ENCODE results near the gene TRIP12. TPM values are rescaled to one million over a fixed set of nuclear protein-coding genes. Genes with fewer than 3 reads are reported as not detected.
A peak's percentile ranks its signal among the peaks of the same experiment; 100 is the strongest.

TRIP12 gene
- total RNA-seq (2021; fragmentation: NEBNext Ultra II Directional; extraction: Animal tissue kit (Norgen Biotek cat#: 25700)) (155 and 174 TPM in 2 replicates), polyA plus RNA-seq (2011; rRNA removed) (18.7 and 23.1 TPM in 2 replicates), polyA minus RNA-seq (2011; rRNA and poly(A)+ RNA removed) (214 and 256 TPM in 2 replicates)
- polyA plus RNA-seq (2011; cell fraction: cytosol; rRNA removed) = 36.2 TPM
- 64.4 TPM for polyA plus RNA-seq (2011; cell fraction: nucleus; rRNA removed)
- 46.3 to 72.2 TPM (median 63.1 TPM) in 4 replicates for polyA plus RNA-seq (2012, experiment 1 of 2)
- polyA plus RNA-seq (2012, experiment 2 of 2) = 2.9 TPM
- polyA plus RNA-seq (2013, experiment 1 of 2) = 53.9 TPM
- polyA plus RNA-seq (2013, experiment 2 of 2) = 55.4 TPM
- polyA minus RNA-seq (2011; cell fraction: cytosol; rRNA and poly(A)+ RNA removed) = 133 TPM
- 237 TPM for polyA minus RNA-seq (2011; cell fraction: nucleus; rRNA and poly(A)+ RNA removed)
- long read RNA-seq, experiment 1, partial matches to known transcripts = 33 of 47 reads
- long read RNA-seq, experiment 1, other reads (novel, unspliced or antisense) = 14 of 47 reads
- long read RNA-seq, experiment 2, partial matches to known transcripts = 6 of 7 reads
- long read RNA-seq, experiment 2, other reads (novel, unspliced or antisense) = 1 of 7 reads

- Histone ChIP-seq H3K4me3 (ENCODE audit: extremely low read depth in 1 of 4, insufficient read depth in 2 of 4, low read depth in 3 of 4, low read length in 4 of 4) (peak within 1 kb of the TSS; percentile 81 to 100 (median 86)), H3K27ac (ENCODE audit: low read depth, low read length) (peak within 1 kb of the TSS; percentile 88; the same call in 1 of the 2 replicates), H2BK120ac (replicated peaks; ENCODE audit: low read depth, low read length) (no peak within 1 kb of the TSS), H4K20me1 (replicated peaks in 1 of 2; ENCODE audit: control insufficient read depth in 1 of 2, insufficient read depth in 2 of 2, low read length in 2 of 2) (peaks cover 5% of the 10 kb centered on the region in 2 experiments), H2BK20ac (ENCODE audit: low read length) (no peak within 1 kb of the TSS), H2BK12ac (ENCODE audit: low read depth, low read length) (no peak within 1 kb of the TSS), H3K36me3 (ENCODE audit: control insufficient read depth in 2 of 4, insufficient read depth in 4 of 4, low read length in 3 of 4) (peaks cover 0 to 4% (median 0%) of the 10 kb centered on the region in 4 experiments; a peak in 1 of 8 replicates), H3K79me2 (ENCODE audit: control insufficient read depth in 1 of 2, insufficient read depth in 2 of 2, low read length in 2 of 2) (peaks cover 20 to 56% of the 10 kb centered on the region in 2 experiments), H4K5ac (ENCODE audit: insufficient read length, low read depth, low read length) (peak within 1 kb of the TSS; percentile 89), H3K14ac (ENCODE audit: insufficient read length) (no peak within 1 kb of the TSS), H2AK5ac (ENCODE audit: low read depth, low read length) (no peak within 1 kb of the TSS), H3K4ac (replicated peaks; ENCODE audit: insufficient read length, low read depth, low read length) (no peak within 1 kb of the TSS), H3K56ac (replicated peaks; ENCODE audit: insufficient read length, low read depth, low read length) (peak within 1 kb of the TSS; percentile 95), H3K9me3 (ENCODE audit: insufficient read depth in 2 of 2, low read depth in 1 of 2, low read length in 1 of 2) (no peaks in the 10 kb centered on the region), H2BK15ac (ENCODE audit: low read length) (no peak within 1 kb of the TSS), H2BK5ac (ENCODE audit: low read depth, low read length) (peak within 1 kb of the TSS; percentile 92; the same call in 1 of the 2 replicates), H3K23me2 (ENCODE audit: low read depth, low read length) (peaks cover 8% of the 10 kb centered on the region; the same call in 1 of the 2 replicates), H3K4me1 (replicated peaks in 1 of 4; ENCODE audit: control insufficient read depth in 3 of 4, insufficient read depth in 4 of 4, low read length in 3 of 4) (peaks cover 0 to 6% (median 2%) of the 10 kb centered on the region in 4 experiments; a peak in 1 of 7 replicates), H4K8ac (ENCODE audit: extremely low read depth, insufficient read depth, low read length) (peak within 1 kb of the TSS; percentile 86), H3K79me1 (ENCODE audit: low read depth, low read length) (no peaks in the 10 kb centered on the region), H4K91ac (replicated peaks; ENCODE audit: insufficient read length, low read length) (no peak within 1 kb of the TSS), H3K4me2 (ENCODE audit: insufficient read depth in 1 of 2, low read depth in 2 of 2, low read length in 2 of 2) (peak within 1 kb of the TSS; percentile 89 to 93), H2AFZ (ENCODE audit: low read length) (peak within 1 kb of the TSS; percentile 76; the same call in 1 of the 2 replicates), H3K23ac (ENCODE audit: insufficient read length) (no peak within 1 kb of the TSS), H3K9ac (replicated peaks in 1 of 4; ENCODE audit: extremely low read depth in 1 of 4, low read depth in 3 of 4, low read length in 3 of 4) (peak within 1 kb of the TSS; percentile 46 to 79 (median 74)), H3K27me3 (replicated peaks in 1 of 4; ENCODE audit: control insufficient read depth in 3 of 4, extremely low read depth in 1 of 4, insufficient read depth in 3 of 4, low read length in 3 of 4) (no peaks in the 10 kb centered on the region), H3K18ac (ENCODE audit: extremely low read depth, low read length) (peak within 1 kb of the TSS; percentile 93)
- CTCF ChIA-PET (ENCODE audit: partially characterized antibody) = interaction anchor here (0.6 kb wide), 1 partner anchor 124 kb away, joined by 3 read pairs; no protein-coding TSS in a partner anchor
- DNase-seq (ENCODE audit: low read depth in 1 of 2, low spot score in 2 of 2) (peak; percentile 86 to 97), FAIRE-seq (no peak)
- POLR2A ChIA-PET (ENCODE audit: partially characterized antibody) = interaction anchor here (0.8 to 1.3 kb wide), 4 partner anchors 11 to 161 kb away, joined by 3 read pairs; no protein-coding TSS in a partner anchor
- WGBS, 2 experiments (ENCODE audit: extremely low coverage in 1 of 2, insufficient coverage in 1 of 2, insufficient read length in 1 of 2, insufficient replicate concordance in 2 of 2, low coverage in 1 of 2, low lambda C conversion rate in 2 of 2, missing lambda C conversion rate in 1 of 2) = 0% methylated on average over 17 of the region's 49 CpGs; no CpG with 5 or more reads in 1 of the 2 experiments
- TF ChIP-seq EGR1 (IDR thresholded peaks at IDR 0.05; ENCODE audit: borderline replicate concordance, low read depth, low read length) = peak; percentile 41; the same call in 1 of the 2 replicates
- TF ChIP-seq GTF2F1 (IDR thresholded peaks at IDR 0.05; ENCODE audit: borderline replicate concordance, low read depth, low read length) = no peak
- TF ChIP-seq PHF8 (conservative IDR thresholded peaks at IDR 0.05; ENCODE audit: low read depth, low read length) = peak; percentile 37; the same call in 1 of the 2 replicates
- TF ChIP-seq JUN (IDR thresholded peaks at IDR 0.05; ENCODE audit: low read depth, low read length) = no peak
- no peak for TF ChIP-seq RAD21 (IDR thresholded peaks at IDR 0.05 in 1 of 2, conservative IDR thresholded peaks at IDR 0.05 in 1 of 2; ENCODE audit: low read depth in 2 of 2, low read length in 2 of 2)
- TF ChIP-seq TAF7 (optimal IDR thresholded peaks at IDR 0.05; ENCODE audit: borderline replicate concordance, low read depth, low read length) = peak; percentile 24
- TF ChIP-seq CTBP2 (IDR thresholded peaks at IDR 0.05; ENCODE audit: borderline replicate concordance, insufficient read depth, insufficient read length, low read length) = peak; percentile 53
- TF ChIP-seq TAF1 (IDR thresholded peaks at IDR 0.05; ENCODE audit: low read depth, low read length) = peak; percentile 58
- peak; percentile 65; the same call in 1 of the 2 replicates for TF ChIP-seq TBP (IDR thresholded peaks at IDR 0.05; ENCODE audit: low read depth, low read length)
These were observed at the start of gene TRIP12 for GRCh38 chr2:229921892-229922448. Gene TRIP12, minus strand, starts transcription at chr2:229922009. Its CDS starts 41,930 bp downstream, at chr2:229880079.
